ENCODE data around the gene TGFBI. TPM values are rescaled to one million over a fixed set of nuclear protein-coding genes. Genes with fewer than 3 reads are reported as not detected.

Gene TGFBI
- total and polyA plus RNA-seq, 9 of the 15 experiments (the other 6 are each of a cell fraction or from before 2014, with no cell fraction given) = 0.05 to 0.62 (median 0.08) TPM; not detected in 6

- WGBS (ENCODE audit: insufficient coverage, low coverage, missing lambda C conversion rate) = 4% methylated on average over 1 of the region's 1 CpG
- H3K4me1 ChIP-seq (replicated peaks in 1 of 2; ENCODE audit: control insufficient read depth in 2 of 2, insufficient read depth in 2 of 2, low read length in 2 of 2) = peaks cover 0 to 4% of the 10 kb centered on the region in 2 experiments; a peak in 2 of 5 replicates
- no peaks in the 10 kb centered on the region for H3K9me1 ChIP-seq (ENCODE audit: control insufficient read depth, insufficient read depth, low read length)
- FAIRE-seq (no peak), ATAC-seq (no peak), DNase-seq (ENCODE audit: extremely low read depth in 1 of 4, low spot score in 3 of 4) (no peak)
- H3K79me2 ChIP-seq (ENCODE audit: control insufficient read depth, insufficient read depth, low read length) = no peaks in the 10 kb centered on the region
- intact Hi-C loops (cut with micrococcal nuclease) (no loop called here), in situ Hi-C loops (cut with MboI) (no loop called here)
- H3K9ac ChIP-seq (ENCODE audit: insufficient read depth in 1 of 2, low read depth in 2 of 2, low read length in 2 of 2) = no peak overlapping the region
- BruUV-seq (replicated peaks) = no TSS peak
- ChIA-PET POLR2A (no interaction called here), CTCF (ENCODE audit: low intra/inter-chr PET ratio) (no interaction called here)
- peaks cover 0 to 9% of the 10 kb centered on the region in 2 experiments; a peak in 3 of 5 replicates for H3K27me3 ChIP-seq (ENCODE audit: control insufficient read depth in 2 of 2, insufficient read depth in 2 of 2, low read length in 2 of 2)
- no peak overlapping the region for H3K4me3 ChIP-seq
- no peaks in the 10 kb centered on the region for H4K20me1 ChIP-seq (replicated peaks; ENCODE audit: control insufficient read depth, insufficient read depth, low read length)
- H3K4me2 ChIP-seq (ENCODE audit: insufficient read depth, low read length) = no peak overlapping the region
- H3K36me3 ChIP-seq (ENCODE audit: control insufficient read depth, insufficient read depth, low read length) = no peaks in the 10 kb centered on the region
- H3K27ac ChIP-seq (ENCODE audit: extremely low read depth, low read depth, low read length) = no peak overlapping the region
- no peak overlapping the region for H2AFZ ChIP-seq (ENCODE audit: low read depth, low read length)
- TF ChIP-seq NR2C2 (CRISPR knock-in tag; IDR thresholded peaks at IDR 0.05) = no peak
- TF ChIP-seq NR2C2 (tag; IDR thresholded peaks at IDR 0.05) = no peak
- peak; percentile 35; the same call in 1 of the 2 replicates for TF ChIP-seq ATF3 (IDR thresholded peaks at IDR 0.05)
- TF ChIP-seq ATF3 (CRISPR knock-in tag; conservative IDR thresholded peaks at IDR 0.05) = no peak
- TF ChIP-seq CEBPB (tag; IDR thresholded peaks at IDR 0.05) = peak; percentile 28
- no peaks in the 10 kb centered on the region for H3K9me3 ChIP-seq (replicated peaks; ENCODE audit: control insufficient read depth, insufficient read depth, low read depth, low read length)
Measured at GRCh38 chr5:135980620-135981019, 48.2 kb upstream of the TGFBI start.

- peak; percentile 29 for FAIRE-seq
- intact Hi-C loops (cut with micrococcal nuclease) = no loop called here
- BruUV-seq (replicated peaks) = no TSS peak
- H4K20me1 ChIP-seq (replicated peaks; ENCODE audit: control insufficient read depth, insufficient read depth, low read length) = no peaks in the 10 kb centered on the region
- CTCF ChIA-PET (ENCODE audit: low intra/inter-chr PET ratio) = no interaction called here
- ATAC-seq = no peak
- H3K4me3 ChIP-seq = no peak overlapping the region
- H3K79me2 ChIP-seq (ENCODE audit: control insufficient read depth, insufficient read depth, low read length) = no peaks in the 10 kb centered on the region
- POLR2A ChIA-PET = interaction anchor here (1.5 kb wide), 1 partner anchor 8 kb away, joined by 4 read pairs; no protein-coding TSS in a partner anchor
- peaks cover 0 to 5% of the 10 kb centered on the region in 2 experiments; a peak in 2 of 5 replicates for H3K4me1 ChIP-seq (replicated peaks in 1 of 2; ENCODE audit: control insufficient read depth in 2 of 2, insufficient read depth in 2 of 2, low read length in 2 of 2)
- H3K9me1 ChIP-seq (ENCODE audit: control insufficient read depth, insufficient read depth, low read length) = no peaks in the 10 kb centered on the region
- no peaks in the 10 kb centered on the region for H3K36me3 ChIP-seq (ENCODE audit: control insufficient read depth, insufficient read depth, low read length)
- H3K9me3 ChIP-seq (replicated peaks; ENCODE audit: control insufficient read depth, insufficient read depth, low read depth, low read length) = no peaks in the 10 kb centered on the region
- in situ Hi-C loops (cut with MboI) = no loop called here
- peak; percentile 27 to 39 (median 32) for DNase-seq (ENCODE audit: extremely low read depth in 1 of 4, low spot score in 3 of 4)
- H3K27me3 ChIP-seq (ENCODE audit: control insufficient read depth in 2 of 2, insufficient read depth in 2 of 2, low read length in 2 of 2) = peaks cover 0 to 9% of the 10 kb centered on the region in 2 experiments; a peak in 3 of 5 replicates
- H3K9ac ChIP-seq (ENCODE audit: insufficient read depth in 1 of 2, low read depth in 2 of 2, low read length in 2 of 2) = no peak overlapping the region
- 5% methylated on average over 1 of the region's 1 CpG for WGBS (ENCODE audit: insufficient coverage, low coverage, missing lambda C conversion rate)
- H2AFZ ChIP-seq (ENCODE audit: low read depth, low read length) = no peak overlapping the region
- no peak overlapping the region; the same call in 1 of the 2 replicates for H3K4me2 ChIP-seq (ENCODE audit: insufficient read depth, low read length)
- H3K27ac ChIP-seq (ENCODE audit: extremely low read depth, low read depth, low read length) = no peak overlapping the region; the same call in 2 of the 3 replicates
- TF ChIP-seq ZNF280B (CRISPR knock-in tag; IDR thresholded peaks at IDR 0.05) = no peak
- no peak for TF ChIP-seq ZNF263 (CRISPR knock-in tag; IDR thresholded peaks at IDR 0.05; ENCODE audit: borderline replicate concordance)
- TF ChIP-seq KDM4B (IDR thresholded peaks at IDR 0.05; ENCODE audit: borderline replicate concordance in 2 of 2, low read depth in 1 of 2) = no peak
- no peak for TF ChIP-seq HMBOX1 (IDR thresholded peaks at IDR 0.05)
- TF ChIP-seq GTF2B (IDR thresholded peaks at IDR 0.05; ENCODE audit: extremely low read depth, insufficient read length) = no peak
- TF ChIP-seq ARHGAP35 (IDR thresholded peaks at IDR 0.05; ENCODE audit: partially characterized antibody) = no peak
- no peak for TF ChIP-seq FOXA1 (IDR thresholded peaks at IDR 0.05; ENCODE audit: borderline replicate concordance)
Measured at GRCh38 chr5:135985951-135986350, 42.8 kb upstream of the TGFBI start.
